ENCODE data around the gene GOPC.

DNA sequence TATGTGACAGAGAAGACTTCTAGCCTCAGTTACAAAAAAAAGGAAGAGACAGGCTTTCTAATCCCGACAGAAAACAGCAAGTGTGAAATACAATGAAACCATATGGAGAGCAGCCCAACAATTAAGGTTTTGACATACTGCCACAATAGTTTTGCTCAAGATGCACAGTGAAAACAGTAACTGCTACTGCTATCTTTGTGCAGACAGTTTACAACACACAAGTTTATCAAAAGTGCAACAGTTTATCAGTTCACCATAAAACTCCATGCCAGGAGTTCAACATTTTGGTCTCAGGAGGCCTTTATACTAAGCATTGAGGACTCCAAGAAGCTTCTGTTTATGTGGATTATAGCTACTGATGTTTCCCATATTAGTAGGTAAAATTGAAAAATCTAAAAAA, 37.6 kb downstream of the GOPC start:
- TF ChIP-seq POLR2A (IDR thresholded peaks at IDR 0.05): no peak
- TF ChIP-seq, protein P1, sequence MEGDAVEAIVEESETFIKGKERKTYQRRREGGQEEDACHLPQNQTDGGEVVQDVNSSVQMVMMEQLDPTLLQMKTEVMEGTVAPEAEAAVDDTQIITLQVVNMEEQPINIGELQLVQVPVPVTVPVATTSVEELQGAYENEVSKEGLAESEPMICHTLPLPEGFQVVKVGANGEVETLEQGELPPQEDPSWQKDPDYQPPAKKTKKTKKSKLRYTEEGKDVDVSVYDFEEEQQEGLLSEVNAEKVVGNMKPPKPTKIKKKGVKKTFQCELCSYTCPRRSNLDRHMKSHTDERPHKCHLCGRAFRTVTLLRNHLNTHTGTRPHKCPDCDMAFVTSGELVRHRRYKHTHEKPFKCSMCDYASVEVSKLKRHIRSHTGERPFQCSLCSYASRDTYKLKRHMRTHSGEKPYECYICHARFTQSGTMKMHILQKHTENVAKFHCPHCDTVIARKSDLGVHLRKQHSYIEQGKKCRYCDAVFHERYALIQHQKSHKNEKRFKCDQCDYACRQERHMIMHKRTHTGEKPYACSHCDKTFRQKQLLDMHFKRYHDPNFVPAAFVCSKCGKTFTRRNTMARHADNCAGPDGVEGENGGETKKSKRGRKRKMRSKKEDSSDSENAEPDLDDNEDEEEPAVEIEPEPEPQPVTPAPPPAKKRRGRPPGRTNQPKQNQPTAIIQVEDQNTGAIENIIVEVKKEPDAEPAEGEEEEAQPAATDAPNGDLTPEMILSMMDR (IDR thresholded peaks at IDR 0.05): no peak
